BLaER1 (cell line): ENCODE measurements around the gene PTPRN.
"Not testable (repeated sequence)": the region's sequence is repeated elsewhere in the genome, so short reads cannot be mapped to it uniquely, and the experiment has no call there.

Source experiments
- H3K27ac ChIP-seq: shearing (Covaris generic); formaldehyde crosslinking; 2 replicates; pipeline ENCODE4 v1.8.1; 2022
- H3K27me3 ChIP-seq: shearing (Covaris generic); formaldehyde crosslinking; 2 replicates; pipeline ENCODE4 v1.8.1; 2022
- H3K36me3 ChIP-seq: shearing (Covaris generic); formaldehyde crosslinking; 2 replicates; pipeline ENCODE4 v1.8.1; 2022
- H3K4me1 ChIP-seq: shearing (Covaris generic); formaldehyde crosslinking; 2 replicates; pipeline ENCODE4 v1.8.1; 2022
- H3K4me2 ChIP-seq: shearing (Covaris generic); formaldehyde crosslinking; 2 replicates; pipeline ENCODE4 v1.8.1; 2022
- H3K4me3 ChIP-seq: shearing (Covaris generic); formaldehyde crosslinking; 2 replicates; pipeline ENCODE4 v1.8.1; 2022
- H3K9ac ChIP-seq: shearing (Covaris generic); formaldehyde crosslinking; 2 replicates; pipeline ENCODE4 v1.8.1; 2022
- H3K9me3 ChIP-seq: shearing (Covaris generic); formaldehyde crosslinking; 2 replicates; pipeline ENCODE4 v1.8.1; 2022
- H4K20me1 ChIP-seq: shearing (Covaris generic); formaldehyde crosslinking; 2 replicates; pipeline ENCODE4 v1.8.1; 2022
- Cebpa-rat ChIP-seq: shearing (Covaris generic); IDR thresholded peaks from 2 replicates; pipeline ENCODE4 v1.8.1; 2022

PTPRN gene

DNA sequence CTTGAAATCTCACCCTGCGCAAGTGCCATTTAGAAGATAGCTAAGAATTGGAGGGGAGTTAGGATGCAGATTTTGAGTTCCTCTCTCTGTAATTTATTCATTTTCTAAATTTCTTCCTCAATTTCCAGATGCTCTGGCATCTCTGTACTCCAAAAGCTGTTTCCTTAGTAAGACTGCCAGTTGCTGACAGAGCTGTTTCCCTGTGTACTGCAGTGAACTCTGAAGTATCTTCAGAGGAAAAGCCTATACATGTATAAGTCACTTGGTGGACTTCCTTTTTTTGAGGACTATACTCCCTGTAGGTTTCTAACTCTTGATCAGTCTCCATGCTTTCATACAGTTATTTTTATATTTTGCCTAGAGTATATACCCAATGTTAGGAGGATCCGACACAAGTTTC, 24.9 kb upstream of the PTPRN start:
- H3K9me3 ChIP-seq = no peaks in the 10 kb centered on the region
- no peak overlapping the region for H3K4me2 ChIP-seq
- H3K4me1 ChIP-seq = no peaks in the 10 kb centered on the region
- TF ChIP-seq Cebpa-rat = no peak
- H3K36me3 ChIP-seq = no peaks in the 10 kb centered on the region
- H3K9ac ChIP-seq = no peak overlapping the region
- no peak overlapping the region for H3K27ac ChIP-seq
- no peaks in the 10 kb centered on the region for H4K20me1 ChIP-seq
- H3K27me3 ChIP-seq = no peaks in the 10 kb centered on the region
- H3K4me3 ChIP-seq = no peak overlapping the region

DNA sequence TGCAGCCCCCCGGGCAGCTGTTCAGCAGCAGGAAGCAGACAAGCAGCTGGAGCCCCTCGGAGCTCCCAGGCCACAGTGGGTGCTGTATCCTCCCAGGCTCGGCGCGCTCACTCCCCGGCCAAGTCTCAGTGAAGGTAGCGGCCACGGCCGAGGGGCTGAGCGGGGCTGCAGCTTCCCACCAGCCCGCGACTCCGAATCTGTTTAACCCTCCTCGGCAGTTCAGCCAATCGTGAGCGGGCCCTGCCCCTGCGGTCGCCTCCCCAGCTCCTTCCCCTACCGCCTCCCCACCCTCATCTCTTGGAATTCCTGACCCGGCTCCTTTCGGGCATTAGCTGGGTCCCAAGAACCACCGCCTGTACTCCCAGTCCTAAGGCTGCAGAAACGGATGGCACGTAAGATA, 23.3 kb upstream of the PTPRN start, which contains the start of gene RESP18:
RESP18 (minus strand) TSS at position 203 of the 400 bp plus-strand sequence.
- Histone ChIP-seq H3K4me3 (no peak within 1 kb of the TSS), H3K36me3 (no peaks in the 10 kb centered on the region), H3K9ac (no peak within 1 kb of the TSS), H3K9me3 (no peaks in the 10 kb centered on the region), H3K4me2 (no peak within 1 kb of the TSS), H3K27ac (no peak within 1 kb of the TSS), H3K4me1 (no peaks in the 10 kb centered on the region), H3K27me3 (no peaks in the 10 kb centered on the region), H4K20me1 (no peaks in the 10 kb centered on the region)
- TF ChIP-seq Cebpa-rat = no peak

- Histone ChIP-seq H3K27me3 (no peaks in the 10 kb centered on the region), H3K4me3 (no peak overlapping the region), H3K36me3 (no peaks in the 10 kb centered on the region), H3K9ac (no peak overlapping the region), H3K4me1 (no peaks in the 10 kb centered on the region), H4K20me1 (no peaks in the 10 kb centered on the region), H3K4me2 (no peak overlapping the region), H3K9me3 (no peaks in the 10 kb centered on the region), H3K27ac (no peak overlapping the region)
- TF ChIP-seq Cebpa-rat = no peak
Measured at GRCh38 chr2:219331560-219332213, 22.5 kb upstream of the PTPRN start.

- H4K20me1 ChIP-seq = no peaks in the 10 kb centered on the region
- no peaks in the 10 kb centered on the region for H3K9me3 ChIP-seq
- H3K27me3 ChIP-seq = no peaks in the 10 kb centered on the region
- H3K36me3 ChIP-seq = no peaks in the 10 kb centered on the region
- no peak overlapping the region for H3K27ac ChIP-seq
- no peak overlapping the region for H3K4me3 ChIP-seq
- H3K9ac ChIP-seq = no peak overlapping the region
- no peak overlapping the region for H3K4me2 ChIP-seq
- no peak for TF ChIP-seq Cebpa-rat
- no peaks in the 10 kb centered on the region for H3K4me1 ChIP-seq
Measured at GRCh38 chr2:219327719-219328118, 18.5 kb upstream of the PTPRN start.

- Histone ChIP-seq H4K20me1 (no peaks in the 10 kb centered on the region), H3K9ac (no peak overlapping the region), H3K27me3 (no peaks in the 10 kb centered on the region), H3K4me2 (no peak overlapping the region), H3K27ac (no peak overlapping the region), H3K4me3 (no peak overlapping the region), H3K36me3 (no peaks in the 10 kb centered on the region), H3K4me1 (peaks cover 12% of the 10 kb centered on the region), H3K9me3 (no peaks in the 10 kb centered on the region)
- no peak for TF ChIP-seq Cebpa-rat
Measured at GRCh38 chr2:219325657-219326315, 16.6 kb upstream of the PTPRN start.

DNA sequence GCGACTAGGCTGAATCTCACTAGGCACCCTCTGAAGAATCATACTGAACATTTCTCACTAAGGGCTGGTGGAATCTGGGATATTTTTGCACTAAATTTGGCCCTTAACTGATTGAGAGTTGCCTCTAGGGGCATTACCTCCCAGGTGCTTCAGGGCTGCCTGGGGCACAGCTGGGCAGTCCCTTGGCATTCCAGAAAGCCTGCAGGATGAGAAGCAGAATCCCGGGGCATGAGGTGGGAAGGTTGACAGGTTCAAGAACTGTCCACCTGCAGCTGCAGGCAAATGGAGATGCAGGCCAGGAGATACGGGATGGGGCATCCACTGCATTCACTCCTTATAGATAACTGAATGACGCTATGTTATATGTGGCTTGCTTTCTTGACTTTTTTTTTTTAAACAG, 15.9 kb upstream of the PTPRN start:
- Histone ChIP-seq H3K27me3 (no peaks in the 10 kb centered on the region), H3K9ac (no peak overlapping the region), H3K36me3 (no peaks in the 10 kb centered on the region), H4K20me1 (no peaks in the 10 kb centered on the region), H3K27ac (no peak overlapping the region), H3K9me3 (no peaks in the 10 kb centered on the region), H3K4me2 (no peak overlapping the region), H3K4me1 (peaks cover 19% of the 10 kb centered on the region), H3K4me3 (no peak overlapping the region)
- TF ChIP-seq Cebpa-rat = no peak

DNA sequence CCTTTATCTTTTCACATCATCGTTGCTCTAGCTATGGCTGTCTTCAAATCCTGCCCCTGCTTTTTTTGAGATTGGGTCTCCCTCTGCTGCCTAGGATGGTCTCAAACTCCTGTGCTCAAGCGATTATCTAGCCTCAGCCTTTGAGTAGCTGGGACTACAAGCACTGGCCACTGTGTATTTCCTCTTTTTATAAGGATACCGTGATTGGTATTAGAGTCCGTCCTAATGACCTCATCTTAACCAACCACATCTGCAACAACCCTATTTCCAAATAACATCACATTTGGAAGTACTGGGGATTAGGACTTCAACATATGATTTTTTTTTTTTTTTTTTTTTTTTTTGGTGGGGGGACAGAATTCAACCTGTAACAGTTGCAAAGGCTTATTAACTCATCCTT, 14.2 kb upstream of the PTPRN start:
- H3K4me1 ChIP-seq = peaks cover 19% of the 10 kb centered on the region
- H4K20me1 ChIP-seq = no peaks in the 10 kb centered on the region
- no peak overlapping the region for H3K4me2 ChIP-seq
- no peaks in the 10 kb centered on the region for H3K9me3 ChIP-seq
- no peak overlapping the region for H3K9ac ChIP-seq
- no peak overlapping the region for H3K27ac ChIP-seq
- no peaks in the 10 kb centered on the region for H3K36me3 ChIP-seq
- no peak overlapping the region for H3K4me3 ChIP-seq
- H3K27me3 ChIP-seq = no peaks in the 10 kb centered on the region
- TF ChIP-seq Cebpa-rat = no peak

- Histone ChIP-seq H3K9me3 (no peaks in the 10 kb centered on the region), H3K27ac (no peak overlapping the region), H3K27me3 (peaks cover 5% of the 10 kb centered on the region), H3K9ac (no peak overlapping the region), H3K36me3 (no peaks in the 10 kb centered on the region), H3K4me1 (no peaks in the 10 kb centered on the region; the same call in 1 of the 2 replicates), H3K4me3 (no peak overlapping the region), H4K20me1 (no peaks in the 10 kb centered on the region), H3K4me2 (no peak overlapping the region)
- no peak for TF ChIP-seq Cebpa-rat
Measured at GRCh38 chr2:219314804-219315468, 5.7 kb upstream of the PTPRN start.

DNA sequence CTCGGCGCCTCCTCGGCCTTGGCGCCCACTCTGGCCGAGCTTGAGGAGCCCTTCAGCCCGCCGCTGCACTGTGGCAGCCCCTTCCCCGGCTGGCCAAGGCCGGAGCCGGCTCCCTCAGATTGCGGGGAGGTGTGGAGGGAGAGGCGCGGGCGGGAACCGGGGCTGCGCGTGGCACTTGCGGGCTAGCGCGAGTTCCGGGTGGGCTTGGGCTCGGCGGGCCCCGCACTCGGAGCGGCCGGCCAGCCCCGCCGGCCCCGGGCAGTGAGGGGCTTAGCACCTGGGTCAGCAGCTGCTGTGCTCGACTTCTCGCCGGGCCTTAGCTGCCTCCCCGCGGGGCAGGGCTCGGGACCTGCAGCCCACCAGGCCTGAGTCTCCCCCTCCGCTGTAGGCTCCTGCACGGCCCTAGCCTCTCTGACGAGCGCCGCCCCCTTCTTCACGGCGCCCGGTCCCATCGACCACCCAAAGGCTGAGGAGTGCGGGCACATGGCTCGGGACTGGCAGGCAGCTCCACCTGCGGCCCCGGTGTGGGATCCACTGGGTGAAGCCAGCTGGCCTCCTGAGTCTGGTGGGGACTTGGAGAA, 3.6 kb upstream of the PTPRN start:
- not testable (repeated sequence) for H3K9me3 ChIP-seq, H3K4me2 ChIP-seq, H3K36me3 ChIP-seq, H3K4me1 ChIP-seq, H3K4me3 ChIP-seq, H4K20me1 ChIP-seq, H3K27ac ChIP-seq, H3K9ac ChIP-seq
- peaks cover 22% of the 10 kb centered on the region for H3K27me3 ChIP-seq
